ENCODE data around the gene HS3ST6.
A peak's percentile ranks its signal among the peaks of the same experiment; 100 is the strongest.

HS3ST6 gene

DNA sequence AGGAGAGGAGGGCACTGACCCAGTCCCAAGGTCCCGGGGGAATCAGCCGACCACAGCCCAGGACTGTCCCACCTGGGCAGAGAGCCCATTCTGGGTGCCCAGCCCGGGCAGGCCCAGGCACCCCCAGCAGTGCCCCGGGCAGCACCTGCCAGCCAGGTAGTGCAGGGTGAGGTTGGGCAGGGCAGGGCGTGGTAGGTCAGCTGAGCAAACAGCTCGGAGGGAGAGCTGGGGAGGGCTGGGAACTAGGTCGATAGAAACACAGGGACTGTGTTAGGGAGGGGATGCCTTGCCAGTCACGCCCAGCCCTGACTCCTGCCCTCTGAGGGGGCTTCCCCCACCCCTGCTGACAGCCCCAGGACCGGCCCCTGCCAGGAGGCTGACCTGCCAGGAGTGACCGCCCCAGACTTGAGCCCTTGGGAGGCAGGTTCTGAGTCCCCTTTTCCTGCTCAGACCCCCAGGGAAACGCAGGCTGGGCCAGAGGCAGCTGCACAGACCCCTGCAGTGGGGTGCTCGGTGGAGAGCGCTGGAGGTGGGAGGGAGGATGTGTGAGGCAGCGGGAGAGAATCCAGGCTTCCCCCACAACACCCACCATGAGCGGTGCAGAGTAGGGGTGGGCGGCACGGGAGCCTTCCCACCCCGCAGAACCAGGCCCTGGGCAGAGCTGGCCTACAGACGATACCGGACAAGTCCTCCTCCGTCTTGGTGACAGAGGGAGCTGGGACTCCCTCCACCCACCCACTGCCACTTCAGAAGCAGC, 4.7 kb downstream of the HS3ST6 start:
- Mint-ChIP-seq H3K36me3 (no peaks in the 10 kb centered on the region), H3K27ac (no peak overlapping the region), H3K27me3 (peaks cover 25% of the 10 kb centered on the region), H3K4me1 (no peaks in the 10 kb centered on the region), H3K9me3 (no peaks in the 10 kb centered on the region), H3K4me3 (no peak overlapping the region)
- no peak for ATAC-seq (ENCODE audit: low read depth)
- no peak for DNase-seq (ENCODE audit: low spot score in 2 of 2)

DNA sequence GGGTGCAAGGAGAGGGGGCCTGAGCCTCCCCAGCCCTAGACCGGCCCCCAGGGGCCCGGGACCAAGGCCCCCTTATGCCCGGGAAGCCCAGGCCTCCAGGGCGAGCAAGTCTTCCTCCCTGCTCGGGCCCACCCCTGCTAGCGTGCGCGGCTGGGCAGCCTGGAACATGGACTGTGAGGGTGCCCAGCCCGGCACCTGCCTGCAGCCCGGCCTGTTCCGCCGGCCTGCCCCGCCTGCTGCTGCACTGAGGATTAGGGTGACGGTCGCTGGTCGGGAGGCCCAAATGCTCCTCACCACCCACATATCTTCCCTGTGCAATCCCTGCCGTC, 6.0 kb downstream of the HS3ST6 start:
- Mint-ChIP-seq H3K9me3 (no peaks in the 10 kb centered on the region), H3K36me3 (no peaks in the 10 kb centered on the region), H3K27me3 (peaks cover 27% of the 10 kb centered on the region), H3K4me1 (no peaks in the 10 kb centered on the region), H3K27ac (no peak overlapping the region), H3K4me3 (no peak overlapping the region)
- DNase-seq (ENCODE audit: low spot score in 2 of 2) (no peak), ATAC-seq (ENCODE audit: low read depth) (no peak)

DNA sequence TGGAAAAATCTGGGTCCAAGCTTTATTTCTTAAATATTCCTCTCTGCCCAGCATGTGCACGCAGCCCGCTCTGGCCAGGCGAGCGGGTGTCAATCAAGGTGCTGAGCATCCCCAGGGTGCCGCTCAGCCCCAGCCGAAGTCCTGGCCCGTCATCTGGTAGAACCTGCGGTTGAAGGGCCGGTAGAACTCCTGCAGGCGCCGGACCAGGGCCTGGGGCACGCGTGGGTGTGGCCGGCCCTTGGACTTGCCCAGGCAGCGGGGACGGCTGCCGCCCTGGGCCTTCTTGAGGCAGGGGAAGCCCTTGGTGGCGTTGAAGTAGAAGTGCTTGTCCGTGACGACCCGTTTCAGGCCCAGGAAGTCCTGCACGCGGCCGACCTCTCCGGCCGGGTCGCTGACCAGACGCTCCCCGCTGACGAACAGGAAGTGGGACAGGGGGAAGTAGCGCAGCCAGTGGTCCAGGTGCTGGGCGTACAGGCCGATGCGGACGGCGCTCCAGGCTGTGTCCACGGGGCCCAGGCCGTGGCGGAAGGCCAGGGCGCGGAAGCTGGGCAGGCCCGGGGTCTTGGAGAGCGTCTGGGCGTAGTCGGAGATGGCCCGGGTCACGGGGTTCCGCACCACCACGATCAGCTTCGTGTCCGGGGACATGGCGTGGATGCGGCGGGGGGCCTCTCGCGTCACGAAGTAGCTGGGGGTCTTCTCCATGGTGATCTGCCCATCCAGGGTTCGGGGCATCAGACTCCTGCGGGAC, 6.6 kb downstream of the HS3ST6 start:
- Mint-ChIP-seq H3K27me3 (peaks cover 22% of the 10 kb centered on the region), H3K27ac (no peak overlapping the region), H3K9me3 (no peaks in the 10 kb centered on the region), H3K4me3 (no peak overlapping the region), H3K4me1 (no peaks in the 10 kb centered on the region), H3K36me3 (no peaks in the 10 kb centered on the region)
- no peak for ATAC-seq (ENCODE audit: low read depth)
- DNase-seq (ENCODE audit: low spot score in 2 of 2): no peak

DNA sequence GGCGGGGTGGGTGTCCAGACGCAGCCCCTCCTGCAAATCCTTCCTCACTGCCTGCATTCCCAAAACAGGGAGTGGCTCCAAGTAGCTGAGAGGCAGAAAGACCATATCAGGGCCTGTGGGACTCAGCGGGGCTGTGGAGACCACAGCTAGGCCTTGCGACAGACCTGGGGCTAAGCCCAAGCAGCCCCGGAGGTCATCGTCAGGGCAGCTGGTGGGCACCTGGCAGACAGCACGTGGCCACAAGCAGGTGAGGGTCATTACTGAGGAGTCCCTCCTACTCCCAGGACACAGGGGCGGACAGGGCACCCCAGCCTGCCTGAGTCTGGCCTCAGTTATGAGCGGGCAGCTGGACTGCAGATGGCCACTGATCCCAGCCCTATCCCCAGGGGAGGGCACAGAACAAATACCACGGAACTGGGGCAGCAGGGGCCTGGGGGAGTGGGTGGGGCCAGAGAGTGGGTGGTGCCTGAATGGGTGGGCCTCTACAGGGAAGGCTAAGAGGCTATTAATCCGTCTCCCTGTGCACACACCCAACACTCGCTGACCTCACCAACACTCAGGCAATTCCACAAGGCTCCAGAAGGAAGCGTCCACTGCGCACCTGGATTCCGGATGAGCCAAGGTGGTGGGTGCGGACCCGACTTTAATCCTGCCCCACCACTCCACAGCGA, 8.5 kb downstream of the HS3ST6 start:
- ATAC-seq (ENCODE audit: low read depth) (no peak), DNase-seq (ENCODE audit: low spot score in 2 of 2) (peak in 1 of 2 donors; percentile 9)
- Mint-ChIP-seq H3K9me3 (no peaks in the 10 kb centered on the region), H3K36me3 (no peaks in the 10 kb centered on the region), H3K27ac (no peak overlapping the region), H3K4me1 (no peaks in the 10 kb centered on the region), H3K27me3 (peaks cover 11% of the 10 kb centered on the region), H3K4me3 (no peak overlapping the region)

DNA sequence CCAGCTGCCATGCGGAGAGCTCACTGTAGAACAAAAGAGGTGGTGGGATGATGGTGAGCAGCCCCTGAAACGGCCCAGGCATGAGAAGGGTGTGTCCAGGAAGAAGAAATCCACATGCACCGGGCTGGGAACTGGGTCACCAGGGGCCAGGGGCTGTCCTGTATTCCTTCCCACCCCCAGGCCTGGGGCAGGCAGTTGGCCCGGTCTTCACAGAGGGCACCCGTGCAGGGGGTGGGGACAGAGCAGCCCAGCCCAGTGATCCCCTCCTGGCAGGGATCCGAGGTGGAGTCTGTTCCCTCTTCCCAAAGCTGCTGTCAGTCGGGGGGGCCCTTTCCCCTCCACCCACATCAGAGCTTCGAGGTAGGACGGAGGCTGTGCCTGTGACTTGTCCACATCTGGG, 9.2 kb downstream of the HS3ST6 start:
- Mint-ChIP-seq H3K36me3 (no peaks in the 10 kb centered on the region), H3K4me3 (no peak overlapping the region), H3K27ac (no peak overlapping the region), H3K27me3 (peaks cover 9% of the 10 kb centered on the region), H3K9me3 (no peaks in the 10 kb centered on the region), H3K4me1 (no peaks in the 10 kb centered on the region)
- no peak for ATAC-seq (ENCODE audit: low read depth)
- DNase-seq (ENCODE audit: low spot score in 2 of 2): no peak

DNA sequence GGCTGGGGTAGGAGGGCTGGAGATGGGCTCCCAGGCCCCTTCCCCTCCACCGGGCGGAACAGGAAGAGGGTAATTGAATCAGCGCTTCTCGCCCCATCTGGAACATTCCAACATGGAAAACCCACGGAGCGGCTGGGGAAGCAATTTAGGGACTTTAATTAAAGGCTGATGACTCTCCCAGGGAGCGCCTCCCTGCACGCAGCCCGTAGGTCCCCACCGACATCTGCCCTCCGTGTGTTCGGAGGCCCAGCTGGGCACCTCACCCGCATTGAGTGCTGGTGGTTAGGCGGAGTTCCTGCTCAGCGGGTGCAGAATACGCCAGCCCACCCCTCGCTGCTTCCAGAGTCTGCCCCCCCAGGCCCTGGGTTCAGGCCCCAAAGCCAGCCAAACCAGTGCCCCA, 10.0 kb downstream of the HS3ST6 start:
- peaks cover 9% of the 10 kb centered on the region for H3K27me3 Mint-ChIP-seq
- peak in 1 of 2 donors; percentile 8 for DNase-seq (ENCODE audit: low spot score in 2 of 2)
- no peak for ATAC-seq (ENCODE audit: low read depth)

DNA sequence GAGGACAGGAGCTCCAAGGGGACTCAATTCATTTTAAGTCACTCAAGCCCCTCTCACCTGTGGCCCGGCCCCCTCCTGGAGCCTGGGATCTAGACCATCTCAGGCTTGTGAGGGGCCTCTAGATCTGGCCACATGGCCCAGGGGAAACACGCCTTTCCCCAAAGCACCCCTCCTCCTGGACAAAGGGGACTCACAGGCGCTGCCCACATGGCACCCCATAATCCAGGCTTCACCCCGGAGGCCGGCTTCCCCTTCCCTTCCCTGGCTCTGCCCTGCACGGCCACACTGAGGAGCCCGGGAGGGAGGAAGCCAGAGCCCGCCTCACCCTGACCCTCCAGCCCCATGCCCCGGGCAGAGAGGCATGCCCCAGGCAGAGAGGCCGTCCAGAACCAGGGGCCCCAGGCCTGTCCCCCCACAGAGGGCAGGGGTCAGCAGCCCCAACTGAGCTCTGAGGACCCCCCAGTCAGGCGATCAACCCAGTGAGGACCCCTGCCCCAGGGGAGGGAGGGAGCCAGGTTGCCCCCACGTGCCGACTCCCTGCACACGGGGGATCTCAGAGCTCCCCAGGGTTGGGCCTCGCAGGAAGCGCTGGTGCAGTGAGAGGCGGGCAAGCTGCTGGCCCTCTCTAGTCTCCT, 10.9 kb downstream of the HS3ST6 start:
- ATAC-seq (ENCODE audit: low read depth): no peak
- Mint-ChIP-seq H3K36me3 (no peaks in the 10 kb centered on the region), H3K27ac (no peak overlapping the region), H3K9me3 (no peaks in the 10 kb centered on the region), H3K4me1 (no peaks in the 10 kb centered on the region), H3K4me3 (no peak overlapping the region), H3K27me3 (peaks cover 11% of the 10 kb centered on the region)
- no peak for DNase-seq (ENCODE audit: low spot score in 2 of 2)

More for the DNA sequence above, 10.0 kb downstream of the HS3ST6 start:
- Mint-ChIP-seq H3K4me1 (no peaks in the 10 kb centered on the region), H3K27ac (no peak overlapping the region), H3K36me3 (no peaks in the 10 kb centered on the region), H3K9me3 (no peaks in the 10 kb centered on the region), H3K4me3 (no peak overlapping the region)

DNA sequence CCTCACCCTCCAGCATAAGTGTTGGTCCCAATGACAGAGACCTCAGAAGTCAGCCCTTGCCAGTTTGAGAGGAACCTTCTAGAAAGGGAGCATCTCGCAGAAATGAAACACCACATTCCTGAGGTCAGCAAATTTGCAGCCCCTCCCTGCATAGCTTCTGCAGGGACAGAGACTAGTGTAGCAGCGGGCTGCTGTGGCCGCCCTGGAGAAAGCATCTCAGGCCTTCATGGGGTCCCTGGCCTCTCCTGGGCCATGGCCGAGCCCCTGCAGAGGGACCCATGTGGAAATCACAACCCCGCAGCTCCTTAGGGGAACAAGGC, 11.4 kb downstream of the HS3ST6 start:
- ATAC-seq (ENCODE audit: low read depth) (no peak), DNase-seq (ENCODE audit: low spot score in 2 of 2) (peak in 1 of 2 donors; percentile 9)
- no peak overlapping the region for H3K27ac Mint-ChIP-seq
- H3K36me3 Mint-ChIP-seq: no peaks in the 10 kb centered on the region
- no peaks in the 10 kb centered on the region for H3K9me3 Mint-ChIP-seq
- peaks cover 11% of the 10 kb centered on the region for H3K27me3 Mint-ChIP-seq
- H3K4me3 Mint-ChIP-seq: no peak overlapping the region
- H3K4me1 Mint-ChIP-seq: no peaks in the 10 kb centered on the region

DNA sequence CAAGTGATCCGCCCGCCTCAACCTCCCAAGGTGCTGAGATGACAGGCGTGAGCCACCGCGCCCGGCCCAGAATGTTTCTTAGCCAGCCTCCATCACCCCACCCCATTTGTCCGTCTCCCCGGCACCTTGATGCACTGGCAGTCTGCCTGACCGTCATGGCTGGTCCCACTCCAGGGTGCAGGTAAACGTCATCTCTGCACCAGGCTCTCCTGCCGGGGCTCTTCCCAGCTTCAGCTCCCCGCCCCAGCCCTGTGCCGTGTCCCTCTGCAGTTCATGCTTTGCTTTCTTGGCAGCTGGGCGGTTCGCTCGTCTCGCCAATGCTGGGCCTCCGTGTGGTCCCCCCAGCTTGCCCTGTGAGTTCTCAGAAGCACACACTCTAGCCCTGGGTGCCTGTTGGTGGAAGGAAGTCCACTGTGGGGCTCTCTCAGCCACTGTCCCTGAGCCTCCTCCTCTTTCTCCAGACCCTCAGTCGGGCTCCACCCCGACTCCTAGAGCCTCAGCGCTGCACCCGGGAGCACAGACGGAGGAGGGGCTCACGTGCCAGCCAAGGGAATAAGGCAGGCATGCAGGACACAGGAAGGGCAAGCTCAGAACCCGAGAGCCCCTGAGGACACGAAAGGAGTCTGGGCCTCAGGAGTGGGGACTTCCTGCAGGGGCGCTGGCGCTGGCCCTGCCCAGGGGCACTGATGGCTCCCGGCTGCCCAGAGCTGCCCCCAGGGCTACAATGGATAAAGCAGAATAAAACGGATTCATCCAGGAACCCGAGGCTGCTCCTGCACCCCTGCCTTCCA, 12.0 kb downstream of the HS3ST6 start:
- no peaks in the 10 kb centered on the region for H3K4me1 Mint-ChIP-seq
- no peaks in the 10 kb centered on the region for H3K9me3 Mint-ChIP-seq
- no peaks in the 10 kb centered on the region for H3K36me3 Mint-ChIP-seq
- ATAC-seq (ENCODE audit: low read depth) (no peak), DNase-seq (ENCODE audit: low spot score in 2 of 2) (no peak)
- H3K27me3 Mint-ChIP-seq: peaks cover 11% of the 10 kb centered on the region
- H3K4me3 Mint-ChIP-seq: no peak overlapping the region
- H3K27ac Mint-ChIP-seq: no peak overlapping the region

DNA sequence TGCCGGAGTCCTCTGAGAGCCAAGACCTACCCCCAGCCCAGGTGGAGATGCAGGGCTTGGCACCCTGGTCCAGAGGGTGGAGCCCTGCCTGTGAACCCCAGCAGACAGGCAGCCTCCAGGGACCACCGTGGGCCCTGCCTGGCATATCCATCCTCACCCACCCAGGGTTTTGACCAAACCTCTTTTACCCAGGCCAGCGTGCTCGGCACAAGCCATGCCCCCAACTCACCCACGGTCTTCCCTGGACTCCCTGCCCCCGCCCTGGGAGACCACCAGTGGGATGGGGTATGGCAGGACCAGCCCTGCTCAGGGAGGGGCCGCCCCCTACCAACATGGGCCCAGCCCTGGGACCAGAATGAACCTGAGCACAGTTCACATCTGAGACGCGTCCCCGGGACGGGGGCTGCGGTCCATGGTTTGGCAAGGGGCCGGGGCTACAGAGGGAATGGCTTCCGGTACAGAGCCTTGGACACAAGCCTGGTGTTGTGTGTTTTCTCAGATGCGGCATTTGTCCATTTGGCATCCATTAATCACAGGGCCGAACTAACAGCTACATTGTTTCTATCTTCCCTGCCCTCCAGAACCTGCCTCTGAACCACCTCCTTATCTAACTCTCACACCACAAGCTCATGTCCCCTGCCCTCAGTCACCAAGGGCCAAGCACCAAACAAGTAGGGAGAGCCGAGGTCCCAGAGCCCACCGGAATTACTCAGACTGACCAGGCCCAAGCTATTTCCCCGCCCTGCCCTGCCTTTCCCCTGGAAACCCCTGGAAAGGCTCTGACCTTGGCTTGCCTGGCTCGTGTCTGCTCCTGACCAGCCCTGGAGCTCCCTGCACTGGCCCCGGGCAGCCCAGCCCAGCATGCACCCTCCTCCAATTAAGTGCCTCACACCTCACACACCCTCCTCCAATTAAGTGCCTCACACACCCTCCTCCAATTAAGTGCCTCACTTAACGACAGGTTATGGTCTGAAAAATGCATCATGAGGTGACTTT, 14.1 kb downstream of the HS3ST6 start:
- Mint-ChIP-seq H3K4me3 (no peak overlapping the region), H3K27me3 (peaks cover 12% of the 10 kb centered on the region), H3K9me3 (no peaks in the 10 kb centered on the region), H3K4me1 (no peaks in the 10 kb centered on the region), H3K27ac (no peak overlapping the region), H3K36me3 (no peaks in the 10 kb centered on the region)
- ATAC-seq (ENCODE audit: low read depth) (no peak), DNase-seq (ENCODE audit: low spot score in 2 of 2) (peak in 1 of 2 donors; percentile 8)

DNA sequence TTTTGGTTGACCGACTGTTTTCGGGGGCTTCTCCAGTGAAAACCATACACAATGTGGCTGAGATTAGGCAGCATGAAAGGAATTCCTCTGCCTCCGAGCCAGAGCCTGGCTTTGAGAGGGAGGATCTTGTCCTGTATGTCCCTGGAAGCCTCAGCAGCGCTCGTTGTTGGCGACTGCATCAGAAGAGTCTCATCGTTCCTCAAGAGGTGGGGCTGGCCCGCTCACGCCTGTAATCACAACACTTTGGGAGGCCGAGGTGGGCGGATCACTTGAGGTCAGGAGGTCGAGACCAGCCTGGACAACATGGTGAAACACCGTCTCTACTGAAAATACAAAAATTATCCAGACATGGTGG, 15.0 kb downstream of the HS3ST6 start:
- Mint-ChIP-seq H3K36me3 (no peaks in the 10 kb centered on the region), H3K27ac (no peak overlapping the region), H3K4me3 (no peak overlapping the region), H3K4me1 (no peaks in the 10 kb centered on the region), H3K27me3 (peaks cover 7% of the 10 kb centered on the region), H3K9me3 (no peaks in the 10 kb centered on the region)
- ATAC-seq (ENCODE audit: low read depth) (no peak), DNase-seq (ENCODE audit: low spot score in 2 of 2) (no peak)

DNA sequence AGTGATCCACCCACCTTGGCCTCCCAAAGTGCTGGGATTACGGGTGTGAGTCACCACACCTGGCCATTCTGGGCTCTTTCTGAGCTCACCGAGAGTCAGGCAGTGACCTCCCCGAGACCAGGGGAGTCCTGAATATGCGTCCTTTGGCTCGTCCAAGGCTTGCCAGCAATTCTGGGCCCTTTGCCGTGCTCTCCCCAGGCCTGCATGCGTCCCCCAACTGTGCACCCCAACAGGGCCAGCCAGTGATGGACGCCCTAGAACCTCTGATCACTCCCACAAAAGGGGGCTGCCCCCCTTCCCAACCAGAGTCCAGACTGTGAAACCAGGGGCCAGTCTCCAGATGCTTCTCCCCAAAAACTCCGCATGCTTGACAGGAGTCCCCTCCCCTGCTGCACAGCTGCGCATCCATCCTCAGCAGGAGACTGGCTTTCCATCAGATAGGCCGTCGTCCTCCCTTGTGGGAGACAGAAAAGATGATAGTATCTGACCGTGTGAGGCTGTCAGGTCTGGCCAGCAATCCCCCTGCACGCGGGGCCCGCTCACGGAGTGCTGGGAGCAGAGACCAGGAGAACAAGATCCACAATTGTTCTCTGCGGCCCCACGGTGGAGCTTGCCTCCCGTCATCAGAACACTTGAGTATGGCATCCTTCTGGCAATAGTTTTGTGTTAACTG, 15.5 kb downstream of the HS3ST6 start:
- ATAC-seq (ENCODE audit: low read depth): no peak

More for the DNA sequence above, 15.5 kb downstream of the HS3ST6 start:
- H3K4me1 Mint-ChIP-seq: no peaks in the 10 kb centered on the region
- no peaks in the 10 kb centered on the region for H3K9me3 Mint-ChIP-seq
- peaks cover 7% of the 10 kb centered on the region for H3K27me3 Mint-ChIP-seq
- no peak overlapping the region for H3K4me3 Mint-ChIP-seq
- DNase-seq (ENCODE audit: low spot score in 2 of 2): no peak
- no peaks in the 10 kb centered on the region for H3K36me3 Mint-ChIP-seq
- H3K27ac Mint-ChIP-seq: no peak overlapping the region

Measured in memory B cell (primary cell).